ENCODE results near the gene FAM163B. TPM values are rescaled to one million over a fixed set of nuclear protein-coding genes. Genes with fewer than 3 reads are reported as not detected.

Gene FAM163B
- total and polyA plus RNA-seq, 2 experiments from 2014 or later = 0.60 to 1.3 TPM

DNA sequence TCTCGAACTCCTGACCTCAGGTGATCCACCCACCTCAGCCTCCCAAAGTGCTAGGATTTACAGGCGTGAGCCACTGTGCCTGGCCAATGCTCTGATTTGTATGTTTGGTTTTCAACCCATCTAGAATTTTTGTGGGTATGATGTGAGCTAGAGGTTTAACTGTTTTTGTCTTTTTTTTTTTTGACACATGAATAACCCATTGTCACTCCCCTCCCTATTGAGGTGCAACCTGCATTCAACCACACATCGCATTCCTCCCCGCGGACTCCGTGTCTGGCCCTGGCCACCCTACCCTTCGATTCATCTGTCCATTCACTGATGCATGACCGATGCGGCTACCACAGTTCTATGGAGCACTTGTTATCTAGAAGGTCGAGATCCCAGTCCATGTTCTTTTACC is 9.5 kb upstream of the FAM163B start:
- DNase-seq (ENCODE audit: low spot score) = no peak
- Mint-ChIP-seq H3K36me3 (ENCODE audit: low read depth) (no peaks in the 10 kb centered on the region), H3K27me3 (ENCODE audit: insufficient read depth, low read depth, poor library complexity) (peaks cover 6% of the 10 kb centered on the region), H3K27ac (no peak overlapping the region), H3K4me1 (peaks cover 12% of the 10 kb centered on the region; the same call in 2 of the 3 replicates), H3K4me3 (no peak overlapping the region), H3K9me3 (no peaks in the 10 kb centered on the region)
- Histone ChIP-seq H3K4me3 (no peak overlapping the region), H3K27me3 (ENCODE audit: insufficient read depth) (no peaks in the 10 kb centered on the region), H3K36me3 (ENCODE audit: insufficient read depth) (no peaks in the 10 kb centered on the region), H3K4me1 (ENCODE audit: insufficient read depth) (no peaks in the 10 kb centered on the region), H3K79me2 (replicated peaks; ENCODE audit: insufficient read depth) (no peaks in the 10 kb centered on the region), H3K4me2 (no peak overlapping the region), H3K27ac (ENCODE audit: low read depth) (no peak overlapping the region), H4K20me1 (replicated peaks; ENCODE audit: insufficient read depth) (no peaks in the 10 kb centered on the region), H3F3A (replicated peaks; ENCODE audit: low read depth) (no peaks in the 10 kb centered on the region), H3K9me2 (ENCODE audit: insufficient read depth) (no peaks in the 10 kb centered on the region; the same call in 1 of the 2 replicates), H2AFZ (no peak overlapping the region)
- TF ChIP-seq EZH2phosphoT487 (IDR thresholded peaks at IDR 0.05; ENCODE audit: unreplicated experiment) = no peak
- no peak for ATAC-seq

GRCh38 chr9:133616643-133617405 is 7.6 kb upstream of the FAM163B start:
- DNase-seq (ENCODE audit: low spot score) (no peak), ATAC-seq (no peak)
- H3K27ac ChIP-seq (ENCODE audit: low read depth) = no peak overlapping the region
- no peaks in the 10 kb centered on the region for H3K4me1 ChIP-seq (ENCODE audit: insufficient read depth)
- no peaks in the 10 kb centered on the region for H3K9me3 Mint-ChIP-seq
- no peak overlapping the region for H3K4me2 ChIP-seq
- no peak overlapping the region for H3K27ac Mint-ChIP-seq
- no peaks in the 10 kb centered on the region for H3K27me3 ChIP-seq (ENCODE audit: insufficient read depth)
- no peaks in the 10 kb centered on the region for H3K9me2 ChIP-seq (ENCODE audit: insufficient read depth)
- H3K79me2 ChIP-seq (replicated peaks; ENCODE audit: insufficient read depth) = no peaks in the 10 kb centered on the region
- H3F3A ChIP-seq (replicated peaks; ENCODE audit: low read depth) = no peaks in the 10 kb centered on the region
- H3K27me3 Mint-ChIP-seq (ENCODE audit: insufficient read depth, low read depth, poor library complexity) = peaks cover 5% of the 10 kb centered on the region
- H3K36me3 ChIP-seq (ENCODE audit: insufficient read depth) = no peaks in the 10 kb centered on the region
- H3K4me3 ChIP-seq = no peak overlapping the region
- no peaks in the 10 kb centered on the region for H3K36me3 Mint-ChIP-seq (ENCODE audit: low read depth)
- H3K4me1 Mint-ChIP-seq = peaks cover 12% of the 10 kb centered on the region; the same call in 2 of the 3 replicates
- H2AFZ ChIP-seq = no peak overlapping the region
- H3K4me3 Mint-ChIP-seq = no peak overlapping the region
- H4K20me1 ChIP-seq (replicated peaks; ENCODE audit: insufficient read depth) = no peaks in the 10 kb centered on the region
- TF ChIP-seq, protein P1, sequence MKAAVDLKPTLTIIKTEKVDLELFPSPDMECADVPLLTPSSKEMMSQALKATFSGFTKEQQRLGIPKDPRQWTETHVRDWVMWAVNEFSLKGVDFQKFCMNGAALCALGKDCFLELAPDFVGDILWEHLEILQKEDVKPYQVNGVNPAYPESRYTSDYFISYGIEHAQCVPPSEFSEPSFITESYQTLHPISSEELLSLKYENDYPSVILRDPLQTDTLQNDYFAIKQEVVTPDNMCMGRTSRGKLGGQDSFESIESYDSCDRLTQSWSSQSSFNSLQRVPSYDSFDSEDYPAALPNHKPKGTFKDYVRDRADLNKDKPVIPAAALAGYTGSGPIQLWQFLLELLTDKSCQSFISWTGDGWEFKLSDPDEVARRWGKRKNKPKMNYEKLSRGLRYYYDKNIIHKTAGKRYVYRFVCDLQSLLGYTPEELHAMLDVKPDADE (IDR thresholded peaks at IDR 0.05) = no peak
- TF ChIP-seq, protein P2, sequence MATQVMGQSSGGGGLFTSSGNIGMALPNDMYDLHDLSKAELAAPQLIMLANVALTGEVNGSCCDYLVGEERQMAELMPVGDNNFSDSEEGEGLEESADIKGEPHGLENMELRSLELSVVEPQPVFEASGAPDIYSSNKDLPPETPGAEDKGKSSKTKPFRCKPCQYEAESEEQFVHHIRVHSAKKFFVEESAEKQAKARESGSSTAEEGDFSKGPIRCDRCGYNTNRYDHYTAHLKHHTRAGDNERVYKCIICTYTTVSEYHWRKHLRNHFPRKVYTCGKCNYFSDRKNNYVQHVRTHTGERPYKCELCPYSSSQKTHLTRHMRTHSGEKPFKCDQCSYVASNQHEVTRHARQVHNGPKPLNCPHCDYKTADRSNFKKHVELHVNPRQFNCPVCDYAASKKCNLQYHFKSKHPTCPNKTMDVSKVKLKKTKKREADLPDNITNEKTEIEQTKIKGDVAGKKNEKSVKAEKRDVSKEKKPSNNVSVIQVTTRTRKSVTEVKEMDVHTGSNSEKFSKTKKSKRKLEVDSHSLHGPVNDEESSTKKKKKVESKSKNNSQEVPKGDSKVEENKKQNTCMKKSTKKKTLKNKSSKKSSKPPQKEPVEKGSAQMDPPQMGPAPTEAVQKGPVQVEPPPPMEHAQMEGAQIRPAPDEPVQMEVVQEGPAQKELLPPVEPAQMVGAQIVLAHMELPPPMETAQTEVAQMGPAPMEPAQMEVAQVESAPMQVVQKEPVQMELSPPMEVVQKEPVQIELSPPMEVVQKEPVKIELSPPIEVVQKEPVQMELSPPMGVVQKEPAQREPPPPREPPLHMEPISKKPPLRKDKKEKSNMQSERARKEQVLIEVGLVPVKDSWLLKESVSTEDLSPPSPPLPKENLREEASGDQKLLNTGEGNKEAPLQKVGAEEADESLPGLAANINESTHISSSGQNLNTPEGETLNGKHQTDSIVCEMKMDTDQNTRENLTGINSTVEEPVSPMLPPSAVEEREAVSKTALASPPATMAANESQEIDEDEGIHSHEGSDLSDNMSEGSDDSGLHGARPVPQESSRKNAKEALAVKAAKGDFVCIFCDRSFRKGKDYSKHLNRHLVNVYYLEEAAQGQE (IDR thresholded peaks at IDR 0.05; ENCODE audit: unreplicated experiment) = no peak
- no peak for TF ChIP-seq ZNF114 (CRISPR knock-in tag; IDR thresholded peaks at IDR 0.05)
- TF ChIP-seq NANOG (IDR thresholded peaks at IDR 0.05; ENCODE audit: borderline replicate concordance) = no peak
- TF ChIP-seq CREB1 (CRISPR knock-in tag; IDR thresholded peaks at IDR 0.05; ENCODE audit: low read depth) = no peak
- TF ChIP-seq ZNF331 (CRISPR knock-in tag; IDR thresholded peaks at IDR 0.05; ENCODE audit: low read depth) = no peak
- TF ChIP-seq ZNF462 (CRISPR knock-in tag; IDR thresholded peaks at IDR 0.05) = no peak
